Stimulated activated CD4-positive, alpha-beta T cell treated with anti-CD3 and anti-CD28 coated beads, Interleukin-1b, Interleukin-23, amount 100 ng/mL, for 48 hours (primary cell): Measurements from ENCODE around the gene CYP3A4.
"Not testable (repeated sequence)": the region's sequence is repeated elsewhere in the genome, so short reads cannot be mapped to it uniquely, and the experiment has no call there.

Source experiments
- DNase-seq: peaks from one replicate; pipeline ENCODE4 v3.0.0-alpha.2; 2020

The CYP3A4 gene

GRCh38 chr7:99751322-99752052 lies 32.5 kb downstream of the CYP3A4 start:
- DNase-seq = not testable (repeated sequence)

GRCh38 chr7:99748846-99749579 lies 35.0 kb downstream of the CYP3A4 start:
- DNase-seq = peak; percentile 7

- DNase-seq = not testable (repeated sequence)
Observed at GRCh38 chr7:99746915-99747314, 37.1 kb downstream of the CYP3A4 start.

GRCh38 chr7:99745395-99745794 lies 38.6 kb downstream of the CYP3A4 start:
- not testable (repeated sequence) for DNase-seq

- DNase-seq = no peak
Observed at GRCh38 chr7:99742737-99743394, 41.1 kb downstream of the CYP3A4 start.

- no peak for DNase-seq
Observed at GRCh38 chr7:99741441-99741795, 42.6 kb downstream of the CYP3A4 start.

- DNase-seq = no peak
Observed at GRCh38 chr7:99740573-99741440, 43.2 kb downstream of the CYP3A4 start.

- no peak for DNase-seq
Observed at GRCh38 chr7:99739699-99740572, 44.0 kb downstream of the CYP3A4 start.

- no peak for DNase-seq
Observed at GRCh38 chr7:99737726-99738125, 46.3 kb downstream of the CYP3A4 start.

- DNase-seq = not testable (repeated sequence)
Observed at GRCh38 chr7:99736667-99737066, 47.3 kb downstream of the CYP3A4 start.

GRCh38 chr7:99734987-99735386 lies 49.0 kb downstream of the CYP3A4 start, which contains the start of gene CYP3A7:
Gene CYP3A7 (minus strand): TSS chr7:99735196. CDS start chr7:99735093, 103 bp downstream.
- DNase-seq = no peak

GRCh38 chr7:99733448-99733847 lies 50.5 kb downstream of the CYP3A4 start:
- DNase-seq = no peak

GRCh38 chr7:99733003-99733402 lies 51.0 kb downstream of the CYP3A4 start:
- DNase-seq = no peak

- peak; percentile 35 for DNase-seq
Observed at GRCh38 chr7:99731638-99732374, 52.2 kb downstream of the CYP3A4 start.

- DNase-seq = no peak
Observed at GRCh38 chr7:99730992-99731391, 53.0 kb downstream of the CYP3A4 start.

- DNase-seq = no peak
Observed at GRCh38 chr7:99730238-99730810, 53.7 kb downstream of the CYP3A4 start.

GRCh38 chr7:99729486-99730237 lies 54.3 kb downstream of the CYP3A4 start:
- DNase-seq = no peak

- DNase-seq = no peak
Observed at GRCh38 chr7:99728615-99729014, 55.4 kb downstream of the CYP3A4 start.

GRCh38 chr7:99723201-99723600 lies 60.8 kb downstream of the CYP3A4 start:
- not testable (repeated sequence) for DNase-seq
